Hepatocyte (in vitro differentiated cells): ENCODE data around the gene ADAMTS19. TPM values are rescaled to one million over a fixed set of nuclear protein-coding genes. Genes with fewer than 3 reads are reported as not detected.

ENCODE experiments used
- DNase-seq: peaks from one replicate; pipeline ENCODE4 v3.0.0-alpha.2; 2016; ENCODE audit warnings: low spot score
- H2AFZ ChIP-seq: fragments of 200-600 bp; sonication (generic); 2 replicates; pipeline ENCODE4 v1.6.0; 2016; ENCODE audit warnings: antibody characterized with exemption, mild to moderate bottlenecking
- H3K27ac ChIP-seq: fragments of 200-600 bp; sonication (generic); 2 replicates; pipeline ENCODE4 v1.5.1; 2016; ENCODE audit warnings: mild to moderate bottlenecking
- H3K27me3 ChIP-seq: fragments of 200-600 bp; sonication (generic); 2 replicates; pipeline ENCODE4 v1.6.1; 2016
- H3K36me3 ChIP-seq: fragments of 200-600 bp; sonication (generic); replicated peaks from 2 replicates; pipeline ENCODE4 v1.5.1; 2016; ENCODE audit warnings: low read depth; ENCODE audit not compliant: insufficient read depth
- H3K4me1 ChIP-seq: fragments of 200-600 bp; sonication (generic); 2 replicates; pipeline ENCODE4 v1.5.1; 2016; ENCODE audit warnings: mild to moderate bottlenecking, moderate library complexity; ENCODE audit not compliant: insufficient read depth
- H3K4me2 ChIP-seq: fragments of 200-600 bp; sonication (generic); 2 replicates; pipeline ENCODE4 v1.6.0; 2016
- H3K4me3 ChIP-seq: fragments of 200-600 bp; sonication (generic); 2 replicates; pipeline ENCODE4 v1.5.1; 2016; ENCODE audit warnings: mild to moderate bottlenecking
- H3K79me2 ChIP-seq: fragments of 200-600 bp; sonication (generic); 2 replicates; pipeline ENCODE4 v1.6.0; 2017; ENCODE audit warnings: mild to moderate bottlenecking
- H3K9me2 ChIP-seq: fragments of 200-600 bp; sonication (generic); replicated peaks from 2 replicates; pipeline ENCODE4 v1.6.0; 2017; ENCODE audit warnings: mild to moderate bottlenecking; ENCODE audit not compliant: insufficient read depth
- H3K9me3 ChIP-seq: fragments of 200-600 bp; sonication (generic); 2 replicates; pipeline ENCODE4 v1.5.1; 2016; ENCODE audit warnings: low read depth, mild to moderate bottlenecking
- H4K20me1 ChIP-seq: fragments of 200-600 bp; sonication (generic); 2 replicates; pipeline ENCODE4 v1.6.0; 2016; ENCODE audit warnings: mild to moderate bottlenecking; ENCODE audit not compliant: insufficient read depth, poor library complexity, severe bottlenecking
- CTCF ChIP-seq: fragments of 200-600 bp; sonication (generic); IDR thresholded peaks from 2 replicates; pipeline ENCODE4 v1.5.1; 2016; ENCODE audit warnings: antibody characterized with exemption, mild to moderate bottlenecking; ENCODE audit not compliant: poor library complexity
- EZH2 ChIP-seq: fragments of 200-600 bp; sonication (generic); IDR thresholded peaks from 2 replicates; pipeline ENCODE4 v1.6.1; 2016; ENCODE audit warnings: antibody characterized with exemption, mild to moderate bottlenecking, borderline replicate concordance
- EZH2phosphoT487 ChIP-seq: fragments of 200-600 bp; sonication (generic); IDR thresholded peaks from one replicate; pipeline ENCODE4 v1.6.1; 2018; ENCODE audit warnings: antibody characterized with exemption, mild to moderate bottlenecking, low read depth, moderate library complexity; ENCODE audit not compliant: unreplicated experiment, severe bottlenecking
- WGBS: methylation state at CpG from one replicate; pipeline ENCODE4 v1.1.6; 2016; ENCODE audit warnings: low lambda C conversion rate; ENCODE audit errors: missing lambda C conversion rate; 5-methylcytosine and 5-hydroxymethylcytosine counted together
- polyA plus RNA-seq: library from polyadenylated mRNA; unstranded; fragments of >200 nt; fragmentation: Nextera tagmentation; extraction: Ambion mirVana; gene quantifications from 2 replicates; pipeline ENCODE4 v1.2.1, GENCODE V29; 2016
- total RNA-seq: library from RNA; depleted of rRNA; stranded (reverse); fragments of >200 nt; gene quantifications from 2 replicates; pipeline ENCODE4 v1.2.3, GENCODE V29; 2014

The ADAMTS19 gene
- total RNA-seq (5.0 and 10.5 TPM in 2 replicates), polyA plus RNA-seq (1.8 and 2.2 TPM in 2 replicates)

GRCh38 chr5:129459777-129460671, at the start of gene ADAMTS19:
ADAMTS19 (plus strand) TSS chr5:129460298; CDS start chr5:129460392, 94 bp downstream.
- Histone ChIP-seq H3K27me3 (no peaks in the 10 kb centered on the region), H2AFZ (peak within 1 kb of the TSS; percentile 92), H3K9me2 (no peaks in the 10 kb centered on the region), H3K4me1 (peaks cover 5% of the 10 kb centered on the region), H3K27ac (peak within 1 kb of the TSS; percentile 69), H3K9me3 (no peaks in the 10 kb centered on the region), H3K4me3 (peak within 1 kb of the TSS; percentile 89), H3K79me2 (peaks cover 16% of the 10 kb centered on the region), H4K20me1 (no peaks in the 10 kb centered on the region), H3K4me2 (peak within 1 kb of the TSS; percentile 99), H3K36me3 (no peaks in the 10 kb centered on the region)
- peak; percentile 78 for DNase-seq
- WGBS = 1% methylated on average over 62 of the region's 75 CpGs
- TF ChIP-seq CTCF (no peak), EZH2phosphoT487 (no peak), EZH2 (peak; percentile 27)

- WGBS = 34% methylated on average over 5 of the region's 5 CpGs
- H3K4me1 ChIP-seq = no peaks in the 10 kb centered on the region
- no peak overlapping the region for H3K4me3 ChIP-seq
- no peaks in the 10 kb centered on the region for H3K27me3 ChIP-seq
- no peak overlapping the region for H2AFZ ChIP-seq
- H3K27ac ChIP-seq = no peak overlapping the region
- no peaks in the 10 kb centered on the region for H3K9me3 ChIP-seq
- no peaks in the 10 kb centered on the region for H4K20me1 ChIP-seq
- no peak overlapping the region for H3K4me2 ChIP-seq
- no peaks in the 10 kb centered on the region for H3K36me3 ChIP-seq
- DNase-seq = no peak
- no peak for TF ChIP-seq EZH2
- no peak for TF ChIP-seq CTCF
- TF ChIP-seq EZH2phosphoT487 = no peak
- no peaks in the 10 kb centered on the region for H3K9me2 ChIP-seq
- H3K79me2 ChIP-seq = no peaks in the 10 kb centered on the region
Observed at GRCh38 chr5:129410488-129410887, 49.6 kb upstream of the ADAMTS19 start.

- 47% methylated on average over 2 of the region's 2 CpGs for WGBS
- Histone ChIP-seq H3K79me2 (no peaks in the 10 kb centered on the region), H3K9me2 (no peaks in the 10 kb centered on the region), H3K4me2 (peak overlapping the region; percentile 3), H3K27me3 (no peaks in the 10 kb centered on the region), H3K4me3 (no peak overlapping the region), H2AFZ (no peak overlapping the region), H3K9me3 (no peaks in the 10 kb centered on the region), H3K27ac (no peak overlapping the region), H3K4me1 (no peaks in the 10 kb centered on the region), H4K20me1 (no peaks in the 10 kb centered on the region), H3K36me3 (no peaks in the 10 kb centered on the region)
- no peak for DNase-seq
- TF ChIP-seq CTCF = no peak
Observed at GRCh38 chr5:129412721-129413120, 47.4 kb upstream of the ADAMTS19 start.
